CD4-positive, CD25-positive, alpha-beta regulatory T cell (primary cell): ENCODE results near the gene IRF2. TPM values are rescaled to one million over a fixed set of nuclear protein-coding genes. Genes with fewer than 3 reads are reported as not detected.

Source experiments
- ATAC-seq, 2 donors: fragments of 150-1000 bp; cut with Tn5 transposase; one replicate each; pipeline ENCODE4 v1.10.0; 2021; ENCODE audit warnings: low read depth in 2 of 2, moderate number of reproducible peaks in 2 of 2, moderate library complexity in 1 of 2
- DNase-seq, 3 donors: peaks; one replicate each; pipeline versions ENCODE4 v3.0.0 to v3.0.0-alpha.2; 2012 to 2022; ENCODE audit warnings: mixed read lengths in 1 of 3
- H3K27ac ChIP-seq: one replicate; pipeline ENCODE4 v1.7.0; 2013; ENCODE audit warnings: mild to moderate bottlenecking, low read length; ENCODE audit not compliant: insufficient read depth, poor library complexity, severe bottlenecking
- H3K27me3 ChIP-seq: one replicate; pipeline ENCODE4 v1.7.0; 2013; ENCODE audit warnings: low read length; ENCODE audit not compliant: control insufficient read depth, insufficient read depth
- H3K36me3 ChIP-seq: one replicate; pipeline ENCODE4 v1.7.0; 2013; ENCODE audit warnings: mild to moderate bottlenecking, low read length, moderate library complexity; ENCODE audit not compliant: control insufficient read depth, insufficient read depth
- H3K4me1 ChIP-seq: 2 replicates; pipeline ENCODE4 v1.7.0; 2013; ENCODE audit warnings: mild to moderate bottlenecking, low read length; ENCODE audit not compliant: insufficient read depth, control insufficient read depth, poor library complexity, severe bottlenecking
- H3K4me3 ChIP-seq: one replicate; pipeline ENCODE4 v1.7.0; 2013; ENCODE audit warnings: low read depth, mild to moderate bottlenecking, low read length, moderate library complexity
- H3K9me3 ChIP-seq, 2 experiments: 1 replicate in 1 of 2; 2 replicates in 1 of 2; pipeline ENCODE4 v1.7.0; 2013; ENCODE audit warnings: low read length in 2 of 2, mild to moderate bottlenecking in 1 of 2, moderate library complexity in 1 of 2; ENCODE audit not compliant: control insufficient read depth in 2 of 2
- H3K27ac Mint-ChIP-seq, 3 donors: one replicate each; pipeline ENCODE4 v1.8.0; 2020 to 2022; ENCODE audit warnings: mild to moderate bottlenecking in 3 of 3, mixed read lengths in 3 of 3, moderate library complexity in 2 of 3
- H3K27me3 Mint-ChIP-seq: one replicate; pipeline ENCODE4 v1.8.0; 2022; ENCODE audit warnings: mild to moderate bottlenecking, mixed read lengths
- H3K36me3 Mint-ChIP-seq: one replicate; pipeline ENCODE4 v1.8.0; 2020; ENCODE audit warnings: mixed read lengths
- H3K4me1 Mint-ChIP-seq, 4 donors: one replicate each; pipeline ENCODE4 v1.8.0; 2020 to 2022; ENCODE audit warnings: mixed read lengths in 4 of 4, mild to moderate bottlenecking in 1 of 4
- H3K4me3 Mint-ChIP-seq, 4 donors: one replicate each; pipeline ENCODE4 v1.8.0; 2020 to 2022; ENCODE audit warnings: mild to moderate bottlenecking in 4 of 4, mixed read lengths in 4 of 4, moderate library complexity in 3 of 4
- H3K9me3 Mint-ChIP-seq, 7 donors: one replicate each; pipeline ENCODE4 v1.8.0; 2020 to 2022; ENCODE audit warnings: mixed read lengths in 7 of 7, mild to moderate bottlenecking in 3 of 7, moderate library complexity in 2 of 7
- polyA plus RNA-seq, 4 donors: library from polyadenylated mRNA; unstranded; fragments of 300-500 nt; fragmentation: Illumina TruSeq; gene quantifications; one replicate each; pipeline ENCODE4 v1.2.3, GENCODE V29; 2021
- total RNA-seq: library from RNA; stranded (reverse); gene quantifications from one replicate; pipeline ENCODE4 v1.2.3, GENCODE V29; 2022

IRF2 gene
- total and polyA plus RNA-seq, 5 donors from 2014 or later = 63.4 to 112 (median 98.3) TPM

DNA sequence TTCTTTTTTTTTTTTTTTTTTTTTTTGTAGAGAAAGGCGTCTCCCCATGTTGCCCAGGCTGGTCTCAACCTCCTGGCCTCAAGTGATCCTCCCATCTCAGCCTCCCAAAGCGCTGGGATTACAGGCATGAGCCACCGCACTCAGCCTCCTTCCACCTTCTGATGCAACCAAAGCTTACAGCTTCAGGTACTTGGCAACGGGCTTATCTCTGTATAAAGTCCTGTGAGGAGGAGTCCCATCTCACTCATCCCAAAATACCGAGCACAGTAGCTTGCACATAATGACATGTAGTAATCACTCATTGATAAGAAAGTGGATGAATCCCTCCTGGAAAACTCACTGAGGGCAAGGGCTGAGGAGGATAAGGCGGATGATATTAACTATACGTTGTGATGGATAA lies 19.1 kb downstream of the IRF2 start:
- peaks cover 49 to 89% (median 69%) of the 10 kb centered on the region in 4 donors for H3K4me1 Mint-ChIP-seq
- no peaks in the 10 kb centered on the region for H3K27me3 ChIP-seq
- DNase-seq (no peak), ATAC-seq (no peak)
- H3K27me3 Mint-ChIP-seq = no peaks in the 10 kb centered on the region
- H3K27ac ChIP-seq = no peak overlapping the region
- no peaks in the 10 kb centered on the region for H3K9me3 ChIP-seq
- no peak overlapping the region for H3K4me3 Mint-ChIP-seq
- H3K4me3 ChIP-seq = no peak overlapping the region
- H3K9me3 Mint-ChIP-seq = no peaks in the 10 kb centered on the region
- H3K36me3 Mint-ChIP-seq = peaks cover 21% of the 10 kb centered on the region
- H3K4me1 ChIP-seq = peaks cover 39% of the 10 kb centered on the region
- peak overlapping the region in 2 of 3 donors; percentile 32 to 75 for H3K27ac Mint-ChIP-seq
- peaks cover 16% of the 10 kb centered on the region for H3K36me3 ChIP-seq

DNA sequence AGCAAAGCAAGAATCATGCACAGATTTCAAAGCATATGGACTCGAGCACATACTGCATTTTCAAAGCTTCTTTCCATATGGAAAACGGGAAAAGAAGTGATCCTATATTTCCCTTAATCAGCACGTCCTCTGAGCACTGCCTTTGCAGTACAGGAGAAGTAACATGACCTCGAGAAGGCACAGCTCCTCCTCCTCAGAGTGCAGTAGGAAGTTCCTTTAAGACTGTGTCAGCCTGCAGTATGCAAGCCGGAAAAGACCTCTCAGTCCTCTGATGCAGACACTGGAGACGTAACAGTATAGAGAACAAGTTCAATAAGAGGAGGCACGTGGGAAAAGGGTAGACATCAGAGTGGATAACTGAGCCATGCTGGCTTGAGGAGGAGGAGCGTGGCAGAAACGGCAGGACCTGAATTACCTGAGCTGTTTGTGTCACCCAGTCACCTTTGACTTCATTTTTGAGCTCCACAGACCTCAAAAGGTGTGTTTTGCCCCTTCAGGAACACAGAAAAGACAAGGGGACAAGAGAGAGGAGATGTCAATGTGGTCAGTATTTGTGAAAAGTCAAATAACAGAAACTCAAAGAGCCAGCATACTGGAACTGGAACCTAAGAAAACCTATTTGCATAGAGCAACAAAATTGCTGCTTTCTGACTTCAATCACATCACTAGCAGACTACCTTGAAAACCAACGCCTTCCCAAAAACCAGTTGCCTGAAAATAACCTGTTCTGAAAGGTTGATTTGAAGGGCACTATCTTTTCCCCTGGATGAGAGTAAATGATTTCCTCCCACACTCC lies 20.8 kb downstream of the IRF2 start:
- Histone ChIP-seq H3K36me3 (peaks cover 26% of the 10 kb centered on the region), H3K27ac (peak overlapping the region; percentile 74), H3K27me3 (no peaks in the 10 kb centered on the region), H3K4me1 (peaks cover 39% of the 10 kb centered on the region), H3K4me3 (peak overlapping the region; percentile 62), H3K9me3 (no peaks in the 10 kb centered on the region)
- H3K4me1 Mint-ChIP-seq = peaks cover 34 to 88% (median 68%) of the 10 kb centered on the region in 4 donors
- peak overlapping the region; percentile 56 to 81 (median 67) for H3K4me3 Mint-ChIP-seq
- peaks cover 28% of the 10 kb centered on the region for H3K36me3 Mint-ChIP-seq
- ATAC-seq (peak; percentile 95 to 97), DNase-seq (peak; percentile 11 to 74 (median 45))
- H3K9me3 Mint-ChIP-seq = no peaks in the 10 kb centered on the region
- H3K27ac Mint-ChIP-seq = peak overlapping the region; percentile 91 to 97 (median 93)
- H3K27me3 Mint-ChIP-seq = no peaks in the 10 kb centered on the region

DNA sequence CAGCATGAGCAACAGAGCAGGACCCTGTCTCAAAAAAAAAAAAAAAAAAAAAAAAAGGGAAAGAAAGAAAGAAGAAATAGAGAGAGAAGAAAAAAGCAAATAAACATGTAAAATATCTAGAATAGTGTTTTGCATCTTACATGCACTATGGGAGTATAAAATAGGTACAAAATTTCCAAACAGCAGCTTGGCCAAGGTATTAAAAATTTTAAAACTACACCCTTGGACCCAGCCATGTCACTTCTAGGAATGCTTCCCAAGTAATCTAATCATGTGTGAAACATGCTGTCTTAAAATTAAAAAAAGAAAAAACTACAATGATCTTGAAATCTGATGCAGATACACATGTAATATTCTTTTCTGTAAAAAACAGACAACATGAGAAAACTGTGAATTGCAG lies 21.6 kb downstream of the IRF2 start:
- no peaks in the 10 kb centered on the region for H3K27me3 Mint-ChIP-seq
- Histone ChIP-seq H3K36me3 (peaks cover 28% of the 10 kb centered on the region), H3K4me3 (no peak overlapping the region), H3K4me1 (peaks cover 46% of the 10 kb centered on the region), H3K9me3 (no peaks in the 10 kb centered on the region), H3K27ac (peak overlapping the region; percentile 74), H3K27me3 (no peaks in the 10 kb centered on the region)
- H3K9me3 Mint-ChIP-seq = no peaks in the 10 kb centered on the region
- H3K4me1 Mint-ChIP-seq = peaks cover 34 to 88% (median 67%) of the 10 kb centered on the region in 4 donors
- peaks cover 30% of the 10 kb centered on the region for H3K36me3 Mint-ChIP-seq
- H3K4me3 Mint-ChIP-seq = no peak overlapping the region
- no peak for ATAC-seq
- H3K27ac Mint-ChIP-seq = no peak overlapping the region
- no peak for DNase-seq

DNA sequence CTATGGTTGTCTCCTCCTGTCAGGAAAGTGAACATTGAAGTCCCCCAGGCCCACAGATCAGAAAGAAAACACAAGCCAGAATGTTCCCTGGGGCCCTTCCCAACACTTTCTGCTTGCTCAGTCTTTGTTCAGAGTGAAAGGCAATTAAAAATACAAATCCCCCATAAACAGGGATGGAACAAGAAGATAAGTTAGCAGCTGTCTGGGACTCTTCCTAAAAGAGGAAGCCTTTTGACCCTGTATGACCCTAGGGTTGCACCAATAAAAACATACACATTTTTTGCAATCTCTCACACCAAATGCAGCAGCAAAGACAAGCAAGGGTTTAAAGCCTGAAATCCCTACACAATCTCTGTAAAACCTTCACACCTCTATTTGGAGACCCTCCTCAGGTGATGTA lies 22.6 kb downstream of the IRF2 start:
- H3K4me1 ChIP-seq = peaks cover 53% of the 10 kb centered on the region
- H3K4me3 Mint-ChIP-seq = peak overlapping the region in 1 of 4 donors; percentile 42

DNA sequence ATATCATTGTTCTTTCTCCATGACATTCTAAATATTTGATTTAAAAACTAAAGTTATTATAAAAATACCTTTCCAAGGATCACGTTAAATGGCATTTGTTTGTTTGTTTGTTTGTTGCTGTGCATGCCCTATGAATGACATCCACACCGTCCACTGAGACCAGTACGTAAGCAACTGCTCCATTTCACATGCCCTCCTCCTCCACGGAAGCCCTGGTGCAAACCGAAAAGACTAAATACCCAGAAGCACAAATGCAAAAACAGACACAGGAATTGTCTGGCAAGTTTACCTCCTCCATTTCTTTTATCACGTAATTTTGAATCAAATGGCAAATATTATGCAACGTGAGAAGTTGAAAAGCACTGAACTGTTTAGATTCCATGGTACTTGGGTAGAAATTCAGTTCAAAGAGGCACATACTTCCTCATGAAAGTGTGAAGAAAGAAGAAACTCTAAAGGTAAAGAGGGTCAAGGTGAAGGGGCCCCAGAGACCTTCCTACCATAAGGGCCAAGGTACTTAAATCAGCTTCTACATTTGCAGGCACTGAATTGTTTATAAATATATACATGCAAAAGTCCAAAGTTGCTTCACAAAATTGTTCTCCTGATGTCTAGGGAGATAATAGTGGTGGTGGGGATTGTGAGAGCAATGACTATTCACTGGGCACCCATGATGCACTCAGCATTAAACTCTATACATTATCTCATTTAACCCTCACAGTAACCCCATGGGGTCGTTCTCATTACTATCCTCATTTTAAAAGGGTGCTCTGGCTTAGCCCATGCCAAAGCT lies 23.4 kb downstream of the IRF2 start:
- H3K27ac Mint-ChIP-seq = peak overlapping the region; percentile 60 to 81 (median 68)
- Histone ChIP-seq H3K36me3 (peaks cover 21% of the 10 kb centered on the region), H3K9me3 (no peaks in the 10 kb centered on the region), H3K4me1 (peaks cover 57% of the 10 kb centered on the region), H3K4me3 (peak overlapping the region; percentile 7), H3K27me3 (no peaks in the 10 kb centered on the region), H3K27ac (peak overlapping the region; percentile 1)
- H3K4me1 Mint-ChIP-seq = peaks cover 40 to 89% (median 70%) of the 10 kb centered on the region in 4 donors
- ATAC-seq (no peak), DNase-seq (no peak)
- H3K27me3 Mint-ChIP-seq = no peaks in the 10 kb centered on the region
- H3K36me3 Mint-ChIP-seq = peaks cover 27% of the 10 kb centered on the region
- H3K9me3 Mint-ChIP-seq = no peaks in the 10 kb centered on the region
- H3K4me3 Mint-ChIP-seq = no peak overlapping the region

More for the DNA sequence above, 22.6 kb downstream of the IRF2 start:
- Histone ChIP-seq H3K27me3 (no peaks in the 10 kb centered on the region), H3K27ac (peak overlapping the region; percentile 1), H3K9me3 (no peaks in the 10 kb centered on the region), H3K4me3 (no peak overlapping the region), H3K36me3 (peaks cover 26% of the 10 kb centered on the region)
- peaks cover 34 to 88% (median 66%) of the 10 kb centered on the region in 4 donors for H3K4me1 Mint-ChIP-seq
- H3K36me3 Mint-ChIP-seq = peaks cover 26% of the 10 kb centered on the region
- ATAC-seq = no peak
- no peak for DNase-seq
- H3K27me3 Mint-ChIP-seq = no peaks in the 10 kb centered on the region
- no peaks in the 10 kb centered on the region for H3K9me3 Mint-ChIP-seq
- H3K27ac Mint-ChIP-seq = peak overlapping the region in 2 of 3 donors; percentile 60 to 81

DNA sequence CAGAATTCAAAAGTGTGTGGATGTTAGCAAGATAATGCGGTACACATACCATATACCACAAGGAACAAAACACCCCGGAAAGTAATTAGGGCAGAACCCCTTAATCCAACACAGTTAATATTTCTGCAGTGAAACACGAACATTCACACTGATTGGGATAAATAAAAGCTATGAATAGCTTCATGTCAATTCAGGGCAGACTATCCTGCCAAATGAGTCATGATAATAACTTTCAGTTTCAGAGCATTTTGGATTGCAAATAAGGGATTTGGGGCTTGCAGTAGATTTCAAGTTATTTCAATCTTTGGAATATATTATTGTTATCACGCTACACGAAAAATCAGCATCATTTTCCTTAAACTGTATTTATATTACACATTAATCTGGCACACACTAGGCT lies 24.3 kb downstream of the IRF2 start:
- H3K9me3 ChIP-seq = no peaks in the 10 kb centered on the region
- H3K27ac ChIP-seq = no peak overlapping the region
- peaks cover 40 to 91% (median 72%) of the 10 kb centered on the region in 4 donors for H3K4me1 Mint-ChIP-seq
- peaks cover 66% of the 10 kb centered on the region for H3K4me1 ChIP-seq
- peak overlapping the region in 1 of 3 donors; percentile 85 for H3K27ac Mint-ChIP-seq
- H3K27me3 ChIP-seq = no peaks in the 10 kb centered on the region
- ATAC-seq (no peak), DNase-seq (no peak)
- peaks cover 21% of the 10 kb centered on the region for H3K36me3 ChIP-seq
- H3K27me3 Mint-ChIP-seq = no peaks in the 10 kb centered on the region
- no peak overlapping the region for H3K4me3 ChIP-seq
- H3K4me3 Mint-ChIP-seq = peak overlapping the region in 3 of 4 donors; percentile 17 to 46 (median 20)
- peaks cover 29% of the 10 kb centered on the region for H3K36me3 Mint-ChIP-seq
- no peaks in the 10 kb centered on the region for H3K9me3 Mint-ChIP-seq

DNA sequence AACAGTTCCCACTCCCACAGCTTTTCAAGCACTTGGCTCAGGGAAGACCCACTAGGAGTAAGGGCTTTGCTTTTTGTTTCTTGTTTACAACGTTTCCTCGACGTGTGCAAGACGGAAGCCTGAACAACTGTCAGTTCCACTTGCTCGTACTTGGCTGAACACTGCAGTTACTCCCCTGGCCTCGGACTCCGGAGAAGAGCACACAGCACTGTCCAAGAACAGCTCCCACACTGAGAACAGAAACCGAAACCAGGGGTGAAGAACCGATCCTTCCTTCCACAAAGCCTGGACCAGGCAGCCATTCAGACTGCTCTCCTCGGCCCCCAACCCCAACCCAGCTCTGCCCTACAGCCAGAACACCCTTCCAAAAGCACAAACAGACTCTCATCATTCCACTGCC lies 25.5 kb downstream of the IRF2 start:
- peaks cover 21% of the 10 kb centered on the region for H3K36me3 ChIP-seq
- Mint-ChIP-seq H3K9me3 (no peaks in the 10 kb centered on the region), H3K36me3 (peaks cover 30% of the 10 kb centered on the region), H3K27me3 (no peaks in the 10 kb centered on the region), H3K27ac (peak overlapping the region; percentile 35 to 92 (median 85)), H3K4me3 (peak overlapping the region; percentile 60 to 86 (median 72)), H3K4me1 (peaks cover 44 to 90% (median 76%) of the 10 kb centered on the region in 4 donors)
- H3K27me3 ChIP-seq = no peaks in the 10 kb centered on the region
- peaks cover 65% of the 10 kb centered on the region for H3K4me1 ChIP-seq
- peak overlapping the region; percentile 58 for H3K27ac ChIP-seq
- peak in 1 of 3 donors; percentile 29 for DNase-seq
- no peaks in the 10 kb centered on the region for H3K9me3 ChIP-seq
- ATAC-seq = no peak
- peak overlapping the region; percentile 49 for H3K4me3 ChIP-seq
